Prostate gland (tissue), 2 donors: Measurements from ENCODE around the gene GULP1. TPM values are rescaled to one million over a fixed set of nuclear protein-coding genes. Genes with fewer than 3 reads are reported as not detected.

Experiments used
- DNase-seq: peaks from one replicate; pipeline ENCODE4 v3.0.0-alpha.2; 2019; ENCODE audit warnings: low spot score
- H3K27ac ChIP-seq, 2 donors: fragments of 200-600 bp; sonication (generic); 2 replicates each; pipeline ENCODE4 v1.5.1; 2017 to 2019
- H3K27me3 ChIP-seq: fragments of 200-600 bp; sonication (generic); replicated peaks from 2 replicates; pipeline ENCODE4 v1.5.1; 2019; ENCODE audit not compliant: insufficient read depth
- H3K36me3 ChIP-seq, 2 donors: fragments of 200-600 bp; sonication (generic); 1 replicate in 1 of 2; 2 replicates in 1 of 2; pipeline versions ENCODE4 v1.5.1 to v1.8.1; 2017 to 2019
- H3K4me1 ChIP-seq: fragments of 200-600 bp; sonication (generic); replicated peaks from 2 replicates; pipeline ENCODE4 v1.5.1; 2019
- H3K4me3 ChIP-seq, 2 donors: fragments of 200-600 bp; sonication (generic); 2 replicates each; pipeline ENCODE4 v1.5.1; 2017 to 2019
- H3K9me3 ChIP-seq: fragments of 200-600 bp; sonication (generic); 2 replicates; pipeline ENCODE4 v1.5.1; 2017
- POLR2A ChIP-seq: fragments of 450-650 bp; IDR thresholded peaks from one replicate; pipeline ENCODE4 v1.6.1; 2016; ENCODE audit warnings: antibody characterized with exemption, mild to moderate bottlenecking
- POLR2AphosphoS5 ChIP-seq: sonication (generic); formaldehyde crosslinking; IDR thresholded peaks from one replicate; pipeline ENCODE4 v1.6.1; 2017; ENCODE audit warnings: antibody characterized with exemption
- WGBS: methylation state at CpG from one replicate; pipeline ENCODE4 v1.1.5; 2018; 5-methylcytosine and 5-hydroxymethylcytosine counted together
- intact Hi-C: fragments of 100-400 bp; cut with DNase I; formaldehyde crosslinking; loops from one replicate; pipeline ENCODE4 v1.14.2; 2022
- total RNA-seq, 2 donors: library from RNA; depleted of rRNA; stranded (reverse); fragments of >200 nt; gene quantifications; one replicate each; pipeline ENCODE4 v1.1.0, GENCODE V29; 2016
- TF ChIP-seq, protein P1 (sequence below), 4 experiments: fragments of 200-600 bp in 2 of 4; fragments of 450-650 bp in 2 of 4; sonication (generic) in 2 of 4; IDR thresholded peaks; 1 replicate in 3 of 4; 2 replicates in 1 of 4; pipeline ENCODE4 v1.5.1; 2016 to 2019; ENCODE audit warnings: antibody characterized with exemption in 4 of 4, mild to moderate bottlenecking in 2 of 4, moderate library complexity in 2 of 4

GULP1 gene
- total RNA-seq, 2 donors from 2014 or later = 29.3 to 45.4 TPM

GRCh38 chr2:188517549-188518215, 226.0 kb downstream of the GULP1 start:
- Histone ChIP-seq H3K27ac (no peak overlapping the region), H3K36me3 (no peaks in the 10 kb centered on the region), H3K4me1 (no peaks in the 10 kb centered on the region), H3K9me3 (no peaks in the 10 kb centered on the region), H3K27me3 (no peaks in the 10 kb centered on the region), H3K4me3 (no peak overlapping the region)
- TF ChIP-seq, protein P1, sequence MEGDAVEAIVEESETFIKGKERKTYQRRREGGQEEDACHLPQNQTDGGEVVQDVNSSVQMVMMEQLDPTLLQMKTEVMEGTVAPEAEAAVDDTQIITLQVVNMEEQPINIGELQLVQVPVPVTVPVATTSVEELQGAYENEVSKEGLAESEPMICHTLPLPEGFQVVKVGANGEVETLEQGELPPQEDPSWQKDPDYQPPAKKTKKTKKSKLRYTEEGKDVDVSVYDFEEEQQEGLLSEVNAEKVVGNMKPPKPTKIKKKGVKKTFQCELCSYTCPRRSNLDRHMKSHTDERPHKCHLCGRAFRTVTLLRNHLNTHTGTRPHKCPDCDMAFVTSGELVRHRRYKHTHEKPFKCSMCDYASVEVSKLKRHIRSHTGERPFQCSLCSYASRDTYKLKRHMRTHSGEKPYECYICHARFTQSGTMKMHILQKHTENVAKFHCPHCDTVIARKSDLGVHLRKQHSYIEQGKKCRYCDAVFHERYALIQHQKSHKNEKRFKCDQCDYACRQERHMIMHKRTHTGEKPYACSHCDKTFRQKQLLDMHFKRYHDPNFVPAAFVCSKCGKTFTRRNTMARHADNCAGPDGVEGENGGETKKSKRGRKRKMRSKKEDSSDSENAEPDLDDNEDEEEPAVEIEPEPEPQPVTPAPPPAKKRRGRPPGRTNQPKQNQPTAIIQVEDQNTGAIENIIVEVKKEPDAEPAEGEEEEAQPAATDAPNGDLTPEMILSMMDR (IDR thresholded peaks at IDR 0.05) = no peak
- TF ChIP-seq POLR2AphosphoS5 = no peak
- TF ChIP-seq POLR2A = no peak
- intact Hi-C loops = loop anchor here (10.0 kb wide), 1 partner anchor 1013 kb away; no protein-coding TSS in a partner anchor
- WGBS = 68% methylated on average over 7 of the region's 7 CpGs
- no peak for DNase-seq

- no peak for DNase-seq
Observed at GRCh38 chr2:188518381-188518780, 226.7 kb downstream of the GULP1 start.

DNA sequence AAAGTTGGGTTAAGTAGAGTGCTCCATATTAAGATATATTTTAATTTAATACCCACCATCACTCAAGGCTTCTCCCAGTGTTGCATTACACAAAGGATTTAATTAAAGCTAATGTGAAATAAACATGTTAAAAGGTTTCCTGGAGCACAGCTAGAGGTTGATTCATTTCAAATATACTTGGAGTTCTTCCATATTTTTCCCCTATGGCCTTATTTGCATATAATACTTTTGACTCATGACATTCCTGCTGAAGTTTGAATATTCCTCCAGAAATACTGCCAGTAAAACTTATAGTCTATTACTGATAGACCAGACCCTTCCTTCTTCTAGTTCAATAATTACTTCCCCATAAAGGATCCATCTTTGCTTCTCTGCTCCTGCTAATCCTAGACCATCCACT, 227.5 kb downstream of the GULP1 start:
- Histone ChIP-seq H3K36me3 (no peaks in the 10 kb centered on the region), H3K27me3 (no peaks in the 10 kb centered on the region), H3K4me1 (no peaks in the 10 kb centered on the region), H3K27ac (no peak overlapping the region), H3K9me3 (no peaks in the 10 kb centered on the region), H3K4me3 (no peak overlapping the region)
- intact Hi-C loops = loop anchor here (10.0 kb wide), 1 partner anchor 1014 kb away; no protein-coding TSS in a partner anchor
- TF ChIP-seq POLR2AphosphoS5 (no peak), POLR2A (no peak)
- TF ChIP-seq, protein P1 (IDR thresholded peaks at IDR 0.05) = no peak
- no peak for DNase-seq

More at GRCh38 chr2:188518381-188518780, 226.7 kb downstream of the GULP1 start:
- no peaks in the 10 kb centered on the region for H3K27me3 ChIP-seq
- H3K9me3 ChIP-seq = no peaks in the 10 kb centered on the region
- no peak overlapping the region for H3K4me3 ChIP-seq
- no peak overlapping the region for H3K27ac ChIP-seq
- no peaks in the 10 kb centered on the region for H3K36me3 ChIP-seq
- TF ChIP-seq POLR2A = no peak
- TF ChIP-seq, protein P1 (IDR thresholded peaks at IDR 0.05) = no peak
- no peak for TF ChIP-seq POLR2AphosphoS5
- 38% methylated on average over 1 of the region's 1 CpG for WGBS
- intact Hi-C loops = loop anchor here (10.0 kb wide), 1 partner anchor 1014 kb away; no protein-coding TSS in a partner anchor
- no peaks in the 10 kb centered on the region for H3K4me1 ChIP-seq

GRCh38 chr2:188522517-188522916, 230.8 kb downstream of the GULP1 start:
- Histone ChIP-seq H3K36me3 (no peaks in the 10 kb centered on the region), H3K4me3 (no peak overlapping the region), H3K4me1 (no peaks in the 10 kb centered on the region), H3K27ac (no peak overlapping the region), H3K9me3 (no peaks in the 10 kb centered on the region), H3K27me3 (no peaks in the 10 kb centered on the region)
- intact Hi-C loops = loop anchor here (2.0 kb wide), 1 partner anchor 462 kb away; no protein-coding TSS in a partner anchor
- no peak for DNase-seq
- TF ChIP-seq POLR2AphosphoS5 (no peak), POLR2A (no peak)
- TF ChIP-seq, protein P1 (IDR thresholded peaks at IDR 0.05) = no peak

- WGBS = 53% methylated on average over 1 of the region's 1 CpG
- TF ChIP-seq POLR2AphosphoS5 (no peak), POLR2A (no peak)
- TF ChIP-seq, protein P1 (IDR thresholded peaks at IDR 0.05) = no peak
- Histone ChIP-seq H3K36me3 (no peaks in the 10 kb centered on the region), H3K27me3 (no peaks in the 10 kb centered on the region), H3K4me3 (no peak overlapping the region), H3K4me1 (no peaks in the 10 kb centered on the region), H3K9me3 (no peaks in the 10 kb centered on the region), H3K27ac (no peak overlapping the region)
- intact Hi-C loops = loop anchor here (2.0 kb wide), 1 partner anchor 461 kb away; no protein-coding TSS in a partner anchor
- DNase-seq = no peak
Observed at GRCh38 chr2:188523919-188524318, 232.2 kb downstream of the GULP1 start.
